ENCODE results near the gene C3orf22. TPM values are rescaled to one million over a fixed set of nuclear protein-coding genes. Genes with fewer than 3 reads are reported as not detected.
A peak's percentile ranks its signal among the peaks of the same experiment; 100 is the strongest.

C3orf22 gene
- total RNA-seq, 1 experiment from 2014 or later, result not detected

- TF ChIP-seq CTCF (IDR thresholded peaks at IDR 0.05; ENCODE audit: unreplicated experiment), result no peak
- Mint-ChIP-seq H3K4me1 (ENCODE audit: low read depth, unreplicated experiment) (peaks cover 20% of the 10 kb centered on the region), H3K9me3 (ENCODE audit: low read depth, unreplicated experiment) (no peaks in the 10 kb centered on the region), H3K27me3 (ENCODE audit: unreplicated experiment) (peaks cover 40% of the 10 kb centered on the region), H3K36me3 (ENCODE audit: insufficient read depth, unreplicated experiment) (peaks cover 5% of the 10 kb centered on the region), H3K4me3 (ENCODE audit: low read depth, unreplicated experiment) (no peak overlapping the region), H3K27ac (ENCODE audit: unreplicated experiment) (no peak overlapping the region)
- no TSS peak for BruUV-seq (replicated peaks)
- DNase-seq, result no peak
- CTCF ChIA-PET, result interaction anchor here (1.3 kb wide), 1 partner anchor 14 kb away, joined by 3 read pairs; no protein-coding TSS in a partner anchor
- intact Hi-C loops (cut with micrococcal nuclease; ENCODE audit: unreplicated experiment), result loop anchor here (10.0 kb wide), 2 partner anchors 128 to 928 kb away; partner anchors contain the start of gene TXNRD3
Observed at GRCh38 chr3:126526668-126527005, 32.1 kb downstream of the C3orf22 start.

- H3K4me3 Mint-ChIP-seq (ENCODE audit: low read depth, unreplicated experiment), result no peak overlapping the region
- H3K9me3 Mint-ChIP-seq (ENCODE audit: low read depth, unreplicated experiment), result no peaks in the 10 kb centered on the region
- BruUV-seq (replicated peaks), result no TSS peak
- no peak overlapping the region for H3K27ac Mint-ChIP-seq (ENCODE audit: unreplicated experiment)
- peaks cover 43% of the 10 kb centered on the region for H3K27me3 Mint-ChIP-seq (ENCODE audit: unreplicated experiment)
- DNase-seq, result no peak
- H3K36me3 Mint-ChIP-seq (ENCODE audit: insufficient read depth, unreplicated experiment), result peaks cover 5% of the 10 kb centered on the region
- intact Hi-C loops (cut with micrococcal nuclease; ENCODE audit: unreplicated experiment), result loop anchor here (10.0 kb wide), 2 partner anchors 129 to 929 kb away; partner anchors contain the start of gene TXNRD3
- CTCF ChIA-PET, result interaction anchor here (1.3 kb wide), 1 partner anchor 14 kb away, joined by 3 read pairs; no protein-coding TSS in a partner anchor
- H3K4me1 Mint-ChIP-seq (ENCODE audit: low read depth, unreplicated experiment), result peaks cover 20% of the 10 kb centered on the region
- no peak for TF ChIP-seq CTCF (IDR thresholded peaks at IDR 0.05; ENCODE audit: unreplicated experiment)
Observed at GRCh38 chr3:126525853-126526667, 32.7 kb downstream of the C3orf22 start.

DNA sequence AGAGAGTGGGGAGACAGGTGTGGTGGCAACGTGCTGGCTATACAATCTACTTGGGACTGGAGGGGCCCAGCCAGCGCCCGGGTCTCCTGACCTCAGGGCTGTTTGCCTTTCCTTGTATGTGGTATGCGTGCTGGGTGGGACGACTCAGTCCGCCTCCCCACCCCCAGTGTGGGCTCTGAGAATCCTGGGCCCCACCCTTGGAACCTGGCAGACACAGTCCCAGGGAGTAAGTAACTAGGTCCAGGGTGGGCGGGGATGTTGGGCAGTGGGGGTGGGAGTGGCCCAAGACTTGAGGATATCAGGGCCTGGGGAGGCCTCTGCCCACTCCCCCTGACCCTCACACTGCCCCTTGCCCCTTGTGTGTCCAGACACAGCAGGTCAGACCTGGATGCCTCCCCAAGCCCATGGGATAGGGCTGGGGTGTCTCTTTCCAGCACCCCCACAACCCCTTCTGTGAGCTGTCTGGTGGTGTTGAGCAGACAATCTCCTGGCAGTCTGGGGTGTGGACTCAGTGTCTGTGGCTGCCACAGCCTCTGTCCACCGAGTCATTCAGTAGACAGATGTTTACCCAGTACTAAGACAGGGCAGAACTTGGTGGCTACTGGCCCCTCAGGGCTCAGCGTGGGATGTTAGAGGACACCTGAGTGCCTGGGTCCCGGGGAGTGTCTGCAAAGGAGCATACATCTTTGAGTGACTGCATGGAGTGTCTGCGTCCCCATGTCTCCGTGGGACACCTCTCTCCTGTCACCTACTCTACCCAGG is 33.5 kb downstream of the C3orf22 start:
- no peak for DNase-seq
- H3K27ac Mint-ChIP-seq (ENCODE audit: unreplicated experiment), result no peak overlapping the region
- peaks cover 51% of the 10 kb centered on the region for H3K27me3 Mint-ChIP-seq (ENCODE audit: unreplicated experiment)
- H3K4me1 Mint-ChIP-seq (ENCODE audit: low read depth, unreplicated experiment), result peaks cover 20% of the 10 kb centered on the region
- no peaks in the 10 kb centered on the region for H3K9me3 Mint-ChIP-seq (ENCODE audit: low read depth, unreplicated experiment)
- CTCF ChIA-PET, result interaction anchor here (0.6 to 1.1 kb wide), 2 partner anchors 13 to 944 kb away, joined by 3 read pairs; no protein-coding TSS in a partner anchor
- H3K36me3 Mint-ChIP-seq (ENCODE audit: insufficient read depth, unreplicated experiment), result peaks cover 5% of the 10 kb centered on the region
- TF ChIP-seq CTCF (IDR thresholded peaks at IDR 0.05; ENCODE audit: unreplicated experiment), result no peak
- H3K4me3 Mint-ChIP-seq (ENCODE audit: low read depth, unreplicated experiment), result peak overlapping the region; percentile 68
- intact Hi-C loops (cut with micrococcal nuclease; ENCODE audit: unreplicated experiment), result loop anchor here (10.0 kb wide), 2 partner anchors 130 to 930 kb away; partner anchors contain the start of gene TXNRD3
- no TSS peak for BruUV-seq (replicated peaks)

DNA sequence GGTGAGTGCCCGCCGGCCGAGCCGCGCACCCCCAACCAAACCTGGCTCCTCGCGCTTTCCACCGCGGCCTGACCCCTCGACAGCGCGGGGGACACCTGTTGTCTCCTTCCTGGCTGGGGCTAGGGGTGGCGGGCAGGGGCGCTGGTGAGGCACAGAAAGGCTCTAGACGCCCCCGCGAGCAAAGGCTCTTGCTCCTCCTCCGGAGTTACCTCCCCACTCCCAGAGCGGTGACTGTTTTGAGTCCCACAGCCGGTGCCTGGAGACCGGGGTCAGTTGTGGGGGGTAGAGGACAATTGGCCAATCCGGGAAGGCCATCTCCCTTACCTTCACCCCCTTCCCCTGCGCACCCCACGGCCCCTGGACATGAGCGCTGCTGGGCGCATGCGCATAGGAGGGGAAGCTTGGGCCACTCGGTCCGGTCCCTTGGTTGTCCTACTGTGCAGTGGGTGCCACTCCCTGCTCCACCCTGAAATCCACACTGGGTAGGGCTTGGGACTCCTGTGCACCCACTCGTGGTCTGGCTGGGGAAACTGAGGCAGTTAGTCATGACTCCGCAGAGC is 34.2 kb downstream of the C3orf22 start:
- BruUV-seq (replicated peaks), result no TSS peak
- H3K27ac Mint-ChIP-seq (ENCODE audit: unreplicated experiment), result no peak overlapping the region
- peaks cover under 1% of the 10 kb centered on the region for H3K36me3 Mint-ChIP-seq (ENCODE audit: insufficient read depth, unreplicated experiment)
- DNase-seq, result peak; percentile 42
- H3K9me3 Mint-ChIP-seq (ENCODE audit: low read depth, unreplicated experiment), result no peaks in the 10 kb centered on the region
- CTCF ChIA-PET, result interaction anchor here (0.6 to 1.1 kb wide), 2 partner anchors 13 to 943 kb away, joined by 3 read pairs; no protein-coding TSS in a partner anchor
- H3K27me3 Mint-ChIP-seq (ENCODE audit: unreplicated experiment), result peaks cover 58% of the 10 kb centered on the region
- peaks cover 20% of the 10 kb centered on the region for H3K4me1 Mint-ChIP-seq (ENCODE audit: low read depth, unreplicated experiment)
- intact Hi-C loops (cut with micrococcal nuclease; ENCODE audit: unreplicated experiment), result loop anchor here (1.0 to 10.0 kb wide), 4 partner anchors 93 to 1018 kb away; partner anchors contain the start of gene TXNRD3
- H3K4me3 Mint-ChIP-seq (ENCODE audit: low read depth, unreplicated experiment), result peak overlapping the region; percentile 68
- no peak for TF ChIP-seq CTCF (IDR thresholded peaks at IDR 0.05; ENCODE audit: unreplicated experiment)

Measured in Calu3 (cell line).